HUES48 (cell line): Measurements from ENCODE around the gene SRXN1.

ENCODE experiments used
- H3K27ac ChIP-seq: one replicate; pipeline ENCODE4 v1.7.0; 2013; ENCODE audit warnings: low read depth, low read length, inconsistent platforms
- H3K27me3 ChIP-seq: 2 replicates; pipeline ENCODE4 v1.6.1; 2013; ENCODE audit warnings: mild to moderate bottlenecking, low read length; ENCODE audit not compliant: control insufficient read depth, insufficient read depth
- H3K36me3 ChIP-seq: 2 replicates; pipeline ENCODE4 v1.6.1; 2013; ENCODE audit warnings: low read length; ENCODE audit not compliant: control insufficient read depth, insufficient read depth
- H3K4me1 ChIP-seq: 2 replicates; pipeline ENCODE4 v1.6.1; 2013; ENCODE audit warnings: mild to moderate bottlenecking, low read length; ENCODE audit not compliant: control insufficient read depth, insufficient read depth
- H3K4me3 ChIP-seq: 2 replicates; pipeline ENCODE4 v1.5.1; 2013; ENCODE audit warnings: mild to moderate bottlenecking, low read depth, low read length
- H3K9ac ChIP-seq: 2 replicates; pipeline ENCODE4 v1.6.1; 2013; ENCODE audit warnings: mild to moderate bottlenecking, low read depth, low read length, moderate library complexity
- H3K9me3 ChIP-seq: 2 replicates; pipeline ENCODE4 v1.6.1; 2013; ENCODE audit warnings: low read length; ENCODE audit not compliant: control insufficient read depth, insufficient read depth

Gene SRXN1

DNA sequence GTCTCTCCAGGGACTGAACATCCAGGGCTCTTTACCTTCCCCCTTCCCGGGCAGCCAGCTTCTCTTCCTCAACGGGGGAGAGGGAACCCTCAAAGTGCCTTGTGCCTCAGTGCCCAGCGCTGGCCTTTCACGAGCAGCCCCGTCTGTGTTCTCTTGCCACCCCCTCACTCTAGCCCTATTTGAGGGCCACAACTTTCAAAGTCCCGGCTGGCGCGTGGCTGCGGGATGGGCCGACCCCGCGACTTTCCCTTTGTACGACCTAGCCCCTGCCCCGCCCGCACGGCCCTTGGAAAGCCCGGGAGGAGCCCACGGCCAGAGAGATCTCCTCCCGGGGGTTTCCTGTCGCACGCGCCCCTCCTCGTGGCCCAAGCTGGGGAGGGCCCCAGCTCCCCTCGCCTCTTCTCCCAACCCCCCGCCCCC is 22.0 kb upstream of the SRXN1 start:
- peak overlapping the region; percentile 56 for H3K4me3 ChIP-seq
- H3K9me3 ChIP-seq = no peaks in the 10 kb centered on the region
- no peak overlapping the region for H3K9ac ChIP-seq
- H3K4me1 ChIP-seq = peaks cover 16% of the 10 kb centered on the region
- H3K36me3 ChIP-seq = no peaks in the 10 kb centered on the region
- H3K27me3 ChIP-seq = peaks cover 52% of the 10 kb centered on the region
- H3K27ac ChIP-seq = no peak overlapping the region

DNA sequence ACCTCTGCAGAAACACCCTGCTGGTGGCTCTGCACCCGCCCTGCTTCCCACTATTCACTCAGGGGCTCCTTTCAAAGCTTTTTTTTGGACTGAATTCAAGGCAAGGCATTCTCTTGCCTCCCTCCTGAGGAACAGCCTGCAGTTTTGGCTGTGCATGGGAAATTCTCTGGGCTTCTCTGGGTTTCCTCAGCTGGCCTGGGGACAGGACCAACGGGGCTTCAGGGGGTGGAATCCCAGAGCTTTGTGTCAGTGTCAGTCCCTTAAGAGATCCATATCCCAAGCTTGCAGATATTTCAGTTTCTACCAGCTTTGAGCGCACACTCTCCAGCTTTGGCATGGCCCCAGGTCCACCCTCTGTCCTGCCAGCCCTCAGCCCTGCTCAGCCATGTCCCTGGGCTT is 20.6 kb upstream of the SRXN1 start:
- Histone ChIP-seq H3K4me3 (no peak overlapping the region), H3K27me3 (peaks cover 46% of the 10 kb centered on the region), H3K9ac (no peak overlapping the region), H3K4me1 (peaks cover 19% of the 10 kb centered on the region), H3K36me3 (no peaks in the 10 kb centered on the region), H3K9me3 (no peaks in the 10 kb centered on the region), H3K27ac (no peak overlapping the region)

DNA sequence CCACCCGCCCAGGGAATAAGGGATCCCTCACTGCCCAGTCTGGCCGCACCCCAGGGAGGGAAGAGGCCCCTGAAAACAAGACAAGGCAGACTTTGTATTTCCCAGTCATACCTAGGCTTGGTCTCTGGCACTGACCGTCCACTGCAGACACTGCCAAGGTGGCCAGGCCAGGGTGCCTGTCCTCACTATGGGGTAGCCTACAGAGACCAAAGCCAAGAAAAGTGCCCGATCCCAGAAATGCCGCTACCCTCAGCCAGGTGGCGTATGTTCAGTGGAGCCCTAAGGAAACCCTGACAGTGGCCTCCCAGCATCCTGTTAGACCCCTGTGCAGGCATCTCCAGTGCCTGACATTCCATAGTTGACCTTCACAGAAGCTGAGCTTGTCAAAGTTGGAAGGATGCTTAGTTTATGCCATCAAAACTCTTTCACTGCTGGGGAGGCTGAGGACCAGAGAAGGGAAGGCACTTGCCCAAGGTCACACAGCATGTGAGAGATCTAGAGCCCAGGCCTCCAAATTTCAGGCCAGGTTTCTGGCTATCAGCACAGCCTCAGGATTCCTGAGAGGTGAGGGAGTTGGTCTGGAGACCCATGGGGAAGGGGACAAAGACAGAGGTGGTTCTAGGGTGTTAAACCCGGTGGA is 20.1 kb upstream of the SRXN1 start:
- no peak overlapping the region for H3K9ac ChIP-seq
- H3K36me3 ChIP-seq = no peaks in the 10 kb centered on the region
- H3K27me3 ChIP-seq = peaks cover 43% of the 10 kb centered on the region
- no peak overlapping the region for H3K4me3 ChIP-seq
- no peak overlapping the region for H3K27ac ChIP-seq
- H3K9me3 ChIP-seq = no peaks in the 10 kb centered on the region
- peaks cover 22% of the 10 kb centered on the region for H3K4me1 ChIP-seq

DNA sequence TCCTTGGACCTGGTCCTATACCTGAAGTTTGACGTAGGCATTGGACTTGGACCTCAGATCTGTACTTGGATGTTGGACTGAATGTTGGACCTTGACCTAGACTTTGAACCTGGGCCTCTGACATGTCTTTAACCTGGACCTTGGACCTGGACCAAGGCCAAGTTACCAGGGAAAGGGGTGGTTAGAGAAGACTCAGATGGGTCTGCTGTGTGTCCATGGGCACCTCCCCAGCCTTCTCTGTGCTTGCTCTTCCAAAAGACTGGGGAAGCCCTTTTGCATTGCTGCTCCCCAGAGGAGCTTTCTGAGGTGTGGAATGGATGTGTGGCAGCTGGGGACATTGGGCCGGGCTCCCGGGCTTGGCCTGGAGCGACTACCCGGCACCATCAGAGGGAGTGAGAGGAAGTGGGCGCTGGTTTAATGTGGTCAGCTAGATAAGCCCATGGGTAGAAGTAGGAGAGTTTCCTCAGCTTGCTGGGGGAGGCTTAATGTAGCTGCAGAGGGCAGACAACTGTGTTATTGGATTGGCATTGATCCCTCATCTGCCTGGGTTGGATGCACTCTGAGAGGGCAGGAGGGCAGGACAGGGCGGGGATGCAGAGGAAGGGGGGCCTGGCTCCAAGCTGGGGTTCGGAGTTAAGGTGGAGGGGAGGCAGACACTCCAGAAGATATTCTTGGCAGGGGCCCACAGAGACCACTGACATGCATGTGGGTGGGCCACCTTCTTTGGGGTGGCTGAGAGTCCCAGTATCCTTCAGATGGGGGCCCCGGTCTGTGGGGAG is 18.4 kb upstream of the SRXN1 start:
- no peak overlapping the region for H3K4me3 ChIP-seq

DNA sequence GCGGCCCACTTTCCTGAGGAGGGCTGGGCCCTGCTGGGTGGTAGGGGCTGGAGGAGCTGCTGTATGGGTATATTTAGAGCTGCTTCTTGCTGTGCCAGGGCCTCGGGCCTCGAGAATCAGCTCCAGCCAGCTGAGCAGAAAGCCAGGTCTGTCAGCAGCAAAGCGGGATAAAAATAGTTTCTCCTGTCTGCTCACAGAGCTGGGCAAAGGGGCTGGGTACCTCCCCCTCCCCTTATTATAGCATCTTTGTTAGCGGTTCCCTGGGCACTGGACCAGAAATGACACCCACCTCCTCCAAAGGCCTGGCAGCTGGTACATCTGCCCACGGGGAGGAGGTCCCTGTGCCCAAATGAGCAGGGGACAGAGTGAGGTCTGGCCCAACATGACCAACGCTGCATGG is 16.6 kb upstream of the SRXN1 start:
- Histone ChIP-seq H3K9ac (no peak overlapping the region), H3K27ac (no peak overlapping the region), H3K9me3 (no peaks in the 10 kb centered on the region), H3K27me3 (peaks cover 25% of the 10 kb centered on the region), H3K36me3 (no peaks in the 10 kb centered on the region), H3K4me1 (peaks cover 27% of the 10 kb centered on the region), H3K4me3 (no peak overlapping the region)

More for the DNA sequence above, 18.4 kb upstream of the SRXN1 start:
- H3K27ac ChIP-seq = no peak overlapping the region
- peaks cover 18% of the 10 kb centered on the region; the same call in 1 of the 2 replicates for H3K4me1 ChIP-seq
- H3K27me3 ChIP-seq = peaks cover 31% of the 10 kb centered on the region
- H3K9ac ChIP-seq = no peak overlapping the region
- no peaks in the 10 kb centered on the region for H3K36me3 ChIP-seq
- no peaks in the 10 kb centered on the region for H3K9me3 ChIP-seq

DNA sequence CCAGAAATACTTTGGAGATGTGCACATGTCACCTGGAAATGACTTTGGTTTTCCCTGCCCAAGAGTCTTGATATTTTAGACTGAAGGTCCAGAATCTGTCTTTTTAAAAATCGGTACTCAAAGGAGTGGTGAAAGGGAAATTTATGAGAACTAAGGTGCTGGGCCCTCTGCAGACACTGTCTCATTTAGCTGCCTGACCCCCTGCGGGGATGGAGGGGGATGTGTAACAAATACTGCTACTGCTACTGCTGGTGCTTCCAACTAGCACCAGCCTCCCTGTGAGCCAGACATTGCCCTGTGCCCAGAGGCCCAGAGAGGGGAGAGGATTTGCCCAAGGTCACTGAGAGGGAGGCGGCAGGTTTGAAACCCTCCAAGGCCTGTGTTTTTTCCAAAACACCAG is 15.6 kb upstream of the SRXN1 start:
- Histone ChIP-seq H3K27me3 (peaks cover 22% of the 10 kb centered on the region), H3K36me3 (no peaks in the 10 kb centered on the region), H3K4me3 (no peak overlapping the region), H3K4me1 (peaks cover 25% of the 10 kb centered on the region), H3K27ac (no peak overlapping the region), H3K9ac (no peak overlapping the region), H3K9me3 (no peaks in the 10 kb centered on the region)

DNA sequence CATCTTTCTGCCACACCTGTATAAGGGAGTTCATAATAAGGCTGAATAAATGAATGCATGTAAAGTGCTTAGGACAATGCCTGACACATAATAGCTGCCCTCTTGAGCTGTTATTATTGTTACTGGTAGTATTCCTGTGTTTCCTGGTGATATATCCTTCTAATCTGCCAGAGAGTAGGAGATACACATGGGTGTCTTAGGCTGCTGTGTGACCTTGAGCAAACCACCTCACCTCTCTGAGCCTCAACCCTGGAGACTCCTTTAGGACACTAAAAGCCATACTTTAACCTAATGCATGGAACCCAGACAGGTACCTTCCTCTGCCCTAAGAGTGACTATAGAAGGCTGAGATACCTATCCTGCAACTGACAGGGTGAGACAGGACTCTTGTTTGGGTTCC is 15.1 kb upstream of the SRXN1 start:
- no peaks in the 10 kb centered on the region for H3K9me3 ChIP-seq
- no peak overlapping the region for H3K4me3 ChIP-seq
- H3K9ac ChIP-seq = no peak overlapping the region
- H3K27ac ChIP-seq = no peak overlapping the region
- H3K27me3 ChIP-seq = peaks cover 22% of the 10 kb centered on the region
- no peaks in the 10 kb centered on the region for H3K36me3 ChIP-seq
- peaks cover 24% of the 10 kb centered on the region for H3K4me1 ChIP-seq

DNA sequence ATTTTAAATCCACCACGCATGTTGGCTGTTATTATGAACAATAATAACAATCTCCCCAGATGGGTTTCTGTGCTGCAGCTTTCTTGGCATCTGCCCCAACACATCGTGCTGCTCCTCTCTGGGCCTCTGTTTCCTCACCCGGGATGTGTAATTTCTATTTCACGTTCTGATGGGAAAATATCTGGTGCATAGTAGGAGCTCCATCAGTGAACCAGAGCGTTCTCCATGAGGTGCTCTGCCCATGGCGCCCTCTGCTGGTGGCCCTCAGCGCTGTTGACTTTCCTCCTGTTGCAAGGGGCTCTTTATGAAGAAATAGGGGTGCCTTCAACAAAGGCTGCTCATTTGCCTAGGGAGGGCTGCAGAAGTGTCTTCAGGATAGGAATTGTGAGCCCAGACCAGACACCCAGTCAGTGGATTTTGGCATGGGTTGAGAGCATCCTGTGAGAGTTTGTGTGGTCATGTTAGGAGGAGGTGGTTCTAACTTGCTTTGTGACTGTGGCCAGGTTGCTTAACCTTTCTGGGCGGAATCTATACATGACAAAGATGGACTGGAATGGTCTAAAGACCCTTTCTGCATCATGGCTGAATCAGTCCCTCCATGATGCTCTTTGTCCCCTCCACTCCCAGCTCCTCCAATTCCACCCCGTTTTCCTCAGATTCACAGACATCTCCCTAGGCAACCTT is 14.5 kb upstream of the SRXN1 start:
- H3K36me3 ChIP-seq = no peaks in the 10 kb centered on the region
- H3K4me1 ChIP-seq = peaks cover 24% of the 10 kb centered on the region
- H3K9ac ChIP-seq = no peak overlapping the region
- H3K9me3 ChIP-seq = no peaks in the 10 kb centered on the region
- peaks cover 28% of the 10 kb centered on the region for H3K27me3 ChIP-seq
- no peak overlapping the region for H3K27ac ChIP-seq
- no peak overlapping the region for H3K4me3 ChIP-seq

DNA sequence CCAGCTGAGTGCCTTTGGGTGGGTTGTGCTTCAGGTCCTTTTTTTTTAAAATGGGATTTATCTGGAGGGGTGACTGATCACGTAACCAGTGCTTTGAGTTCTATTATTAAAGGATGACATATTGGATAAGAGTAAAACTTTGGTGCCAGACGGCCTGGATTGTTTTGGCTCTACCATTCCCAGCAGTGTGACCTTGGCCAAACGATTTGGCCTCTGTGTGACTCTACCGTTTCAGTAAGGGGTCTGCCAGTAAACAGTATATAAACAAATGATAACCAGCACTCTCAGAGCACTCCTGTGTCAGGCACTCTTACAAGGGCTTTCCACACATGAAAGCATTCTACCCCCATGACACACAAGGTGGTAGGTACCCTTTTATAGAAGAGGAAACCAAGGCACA is 13.9 kb upstream of the SRXN1 start:
- no peaks in the 10 kb centered on the region for H3K9me3 ChIP-seq
- H3K27me3 ChIP-seq = peaks cover 33% of the 10 kb centered on the region
- no peak overlapping the region for H3K27ac ChIP-seq
- peaks cover 30% of the 10 kb centered on the region for H3K4me1 ChIP-seq
- H3K36me3 ChIP-seq = no peaks in the 10 kb centered on the region
- no peak overlapping the region for H3K4me3 ChIP-seq
- H3K9ac ChIP-seq = no peak overlapping the region

DNA sequence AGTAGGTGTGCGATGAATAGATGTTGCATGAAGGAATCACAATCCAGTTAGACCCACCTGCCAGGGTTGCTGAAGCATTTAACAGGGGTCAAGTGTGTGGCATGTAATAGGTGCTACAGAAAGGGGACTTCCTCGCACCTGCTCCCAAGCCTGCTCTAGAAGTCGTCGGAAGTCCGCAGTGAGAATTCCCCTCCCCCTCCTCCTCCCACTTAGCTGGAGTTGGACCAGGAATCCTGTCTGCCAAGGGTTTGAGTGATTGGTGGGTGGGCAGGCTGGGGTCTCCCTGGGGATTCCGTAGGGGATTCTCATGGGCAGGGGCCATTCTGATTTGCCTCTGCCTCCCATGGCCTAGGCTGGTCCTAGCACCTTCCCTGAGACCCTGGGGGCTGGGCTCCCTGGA is 12.3 kb upstream of the SRXN1 start:
- no peaks in the 10 kb centered on the region for H3K9me3 ChIP-seq
- no peak overlapping the region for H3K9ac ChIP-seq
- H3K4me1 ChIP-seq = peaks cover 42% of the 10 kb centered on the region
- no peak overlapping the region for H3K27ac ChIP-seq
- no peaks in the 10 kb centered on the region for H3K36me3 ChIP-seq
- H3K27me3 ChIP-seq = peaks cover 46% of the 10 kb centered on the region
- H3K4me3 ChIP-seq = no peak overlapping the region

DNA sequence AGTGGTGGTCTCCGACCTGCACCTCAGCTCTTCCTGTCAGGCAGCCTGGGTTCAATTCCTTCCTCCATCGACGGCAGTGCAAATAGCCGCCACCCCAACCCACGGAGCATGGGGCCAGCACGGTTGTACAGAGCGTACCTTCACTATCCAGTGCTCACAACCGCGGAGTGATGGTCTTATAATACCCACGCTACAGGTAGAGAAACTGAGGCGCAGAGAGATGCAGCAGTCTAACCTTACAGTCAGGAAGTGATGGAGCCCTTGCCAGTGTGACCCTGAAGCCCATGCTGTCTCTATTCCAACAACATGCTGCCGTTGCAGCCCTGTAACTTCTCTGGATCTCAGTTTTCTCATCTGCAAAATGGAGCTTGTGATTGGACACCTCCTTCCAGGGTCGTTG is 11.6 kb upstream of the SRXN1 start:
- no peak overlapping the region for H3K27ac ChIP-seq
- H3K9me3 ChIP-seq = no peaks in the 10 kb centered on the region
- H3K36me3 ChIP-seq = no peaks in the 10 kb centered on the region
- no peak overlapping the region for H3K9ac ChIP-seq
- H3K27me3 ChIP-seq = peaks cover 46% of the 10 kb centered on the region
- no peak overlapping the region for H3K4me3 ChIP-seq
- H3K4me1 ChIP-seq = peaks cover 44% of the 10 kb centered on the region
